ENCODE measurements around the gene PPM1E. TPM values are rescaled to one million over a fixed set of nuclear protein-coding genes. Genes with fewer than 3 reads are reported as not detected.
"Not testable (repeated sequence)": the region's sequence is repeated elsewhere in the genome, so short reads cannot be mapped to it uniquely, and the experiment has no call there.

PPM1E gene
- total RNA-seq, 1 experiment from 2014 or later: 0.24 TPM

- DNase-seq (ENCODE audit: low read depth): no peak
Measured at GRCh38 chr17:58947824-58948223, 192.2 kb downstream of the PPM1E start.

- not testable (repeated sequence) for DNase-seq (ENCODE audit: low read depth)
Measured at GRCh38 chr17:58954358-58954757, 198.7 kb downstream of the PPM1E start.

- peak; percentile 5 for DNase-seq (ENCODE audit: low read depth)
Measured at GRCh38 chr17:58956997-58957724, 201.5 kb downstream of the PPM1E start.

GRCh38 chr17:58957725-58958073 is 202.0 kb downstream of the PPM1E start:
- not testable (repeated sequence) for DNase-seq (ENCODE audit: low read depth)

- peak; percentile 58 for DNase-seq (ENCODE audit: low read depth)
Measured at GRCh38 chr17:58960068-58960467, 204.4 kb downstream of the PPM1E start.

GRCh38 chr17:58965221-58965620 is 209.6 kb downstream of the PPM1E start:
- no peak for DNase-seq (ENCODE audit: low read depth)

GRCh38 chr17:58966208-58966607 is 210.6 kb downstream of the PPM1E start:
- DNase-seq (ENCODE audit: low read depth): no peak

GRCh38 chr17:58968426-58969061 is 212.9 kb downstream of the PPM1E start:
- DNase-seq (ENCODE audit: low read depth): peak; percentile 15

GRCh38 chr17:58969156-58969555 is 213.5 kb downstream of the PPM1E start:
- no peak for DNase-seq (ENCODE audit: low read depth)

GRCh38 chr17:58969612-58970011 is 214.0 kb downstream of the PPM1E start:
- DNase-seq (ENCODE audit: low read depth): no peak

- peak; percentile 42 for DNase-seq (ENCODE audit: low read depth)
Measured at GRCh38 chr17:58970609-58971450, 215.2 kb downstream of the PPM1E start.

- DNase-seq (ENCODE audit: low read depth): no peak
Measured at GRCh38 chr17:58974354-58974753, 218.7 kb downstream of the PPM1E start.

GRCh38 chr17:58976541-58976940 is 220.9 kb downstream of the PPM1E start:
- no peak for DNase-seq (ENCODE audit: low read depth)

GRCh38 chr17:58980706-58981481 is 225.2 kb downstream of the PPM1E start:
- DNase-seq (ENCODE audit: low read depth): no peak

GRCh38 chr17:58982626-58983025 is 227.0 kb downstream of the PPM1E start:
- DNase-seq (ENCODE audit: low read depth): no peak

GRCh38 chr17:58985367-58985766 is 229.7 kb downstream of the PPM1E start:
- no peak for DNase-seq (ENCODE audit: low read depth)

GRCh38 chr17:58985971-58986370 is 230.3 kb downstream of the PPM1E start:
- no peak for DNase-seq (ENCODE audit: low read depth)

- DNase-seq (ENCODE audit: low read depth): no peak
Measured at GRCh38 chr17:58989629-58990028, 234.0 kb downstream of the PPM1E start.

GRCh38 chr17:58991718-58992331 is 236.2 kb downstream of the PPM1E start:
- DNase-seq (ENCODE audit: low read depth): peak; percentile 49

- no peak for DNase-seq (ENCODE audit: low read depth)
Measured at GRCh38 chr17:58993311-58993710, 237.7 kb downstream of the PPM1E start.

- DNase-seq (ENCODE audit: low read depth): no peak
Measured at GRCh38 chr17:58995247-58995940, 239.7 kb downstream of the PPM1E start.
